Neuronal stem cell (in vitro differentiated cells): Measurements from ENCODE around the gene CAMK1D.

ENCODE experiments used
- DNase-seq: peaks from one replicate; pipeline ENCODE4 v3.0.0-alpha.2; 2013; ENCODE audit warnings: low spot score
- H2AFZ ChIP-seq: one replicate; pipeline ENCODE4 v1.6.1; 2013; ENCODE audit warnings: mild to moderate bottlenecking, low read length, inconsistent platforms
- H2AK5ac ChIP-seq: 2 replicates; pipeline ENCODE4 v1.6.1; 2013; ENCODE audit warnings: low read depth, mild to moderate bottlenecking, inconsistent platforms, low read length, moderate library complexity, mixed read lengths
- H2BK120ac ChIP-seq: 2 replicates; pipeline ENCODE4 v1.6.1; 2013; ENCODE audit warnings: low read depth, mild to moderate bottlenecking, inconsistent platforms, low read length, moderate library complexity, mixed read lengths
- H2BK12ac ChIP-seq: one replicate; pipeline ENCODE4 v1.6.1; 2013; ENCODE audit warnings: low read length, inconsistent platforms
- H2BK15ac ChIP-seq: 2 replicates; pipeline ENCODE4 v1.6.1; 2013; ENCODE audit warnings: mild to moderate bottlenecking, low read length, inconsistent platforms, mixed read lengths
- H2BK5ac ChIP-seq: one replicate; pipeline ENCODE4 v1.6.1; 2013; ENCODE audit warnings: inconsistent platforms, mild to moderate bottlenecking, low read length, moderate library complexity
- H3K14ac ChIP-seq: one replicate; pipeline ENCODE4 v1.6.1; 2013; ENCODE audit warnings: low read length, inconsistent platforms
- H3K18ac ChIP-seq: 2 replicates; pipeline ENCODE4 v1.6.1; 2013; ENCODE audit warnings: low read length, inconsistent platforms
- H3K23ac ChIP-seq: 2 replicates; pipeline ENCODE4 v1.6.1; 2013; ENCODE audit warnings: low read depth, mild to moderate bottlenecking, mixed read lengths, low read length, inconsistent platforms; ENCODE audit not compliant: poor library complexity
- H3K27ac ChIP-seq: replicated peaks from 3 replicates; pipeline ENCODE4 v1.5.1; 2013; ENCODE audit warnings: low read length, inconsistent platforms
- H3K27me3 ChIP-seq, 3 experiments: 2 replicates each; pipeline ENCODE4 v1.6.1; 2013; ENCODE audit warnings: low read length in 3 of 3, mild to moderate bottlenecking in 2 of 3, inconsistent platforms in 1 of 3, low read depth in 1 of 3, mixed read lengths in 1 of 3, moderate library complexity in 1 of 3; ENCODE audit not compliant: control insufficient read depth in 3 of 3, insufficient read depth in 3 of 3
- H3K36me3 ChIP-seq, 2 donors: replicated peaks in 1 of 2; 2 replicates each; pipeline ENCODE4 v1.6.1; 2013; ENCODE audit warnings: low read length in 2 of 2; ENCODE audit not compliant: control insufficient read depth in 2 of 2, insufficient read depth in 2 of 2
- H3K4ac ChIP-seq: 2 replicates; pipeline ENCODE4 v1.6.1; 2013; ENCODE audit warnings: inconsistent platforms, mild to moderate bottlenecking, low read length, moderate library complexity
- H3K4me1 ChIP-seq, 2 donors: 1 replicate in 1 of 2; 2 replicates in 1 of 2; pipeline ENCODE4 v1.6.1; 2013; ENCODE audit warnings: low read length in 2 of 2, low read depth in 1 of 2; ENCODE audit not compliant: control insufficient read depth in 2 of 2, insufficient read depth in 1 of 2
- H3K4me2 ChIP-seq: one replicate; pipeline ENCODE4 v1.6.1; 2013; ENCODE audit warnings: mild to moderate bottlenecking, low read length, inconsistent platforms; ENCODE audit not compliant: insufficient read depth, poor library complexity, severe bottlenecking
- H3K4me3 ChIP-seq, 2 donors: 2 replicates each; pipeline ENCODE4 v1.5.1; 2013; ENCODE audit warnings: low read length in 2 of 2, mild to moderate bottlenecking in 2 of 2, inconsistent platforms in 1 of 2, moderate library complexity in 1 of 2
- H3K79me1 ChIP-seq: one replicate; pipeline ENCODE4 v1.6.1; 2013; ENCODE audit warnings: low read depth, mild to moderate bottlenecking, inconsistent platforms, low read length, moderate library complexity
- H3K9ac ChIP-seq: one replicate; pipeline ENCODE4 v1.6.1; 2013; ENCODE audit warnings: mild to moderate bottlenecking, low read depth, low read length, inconsistent platforms; ENCODE audit not compliant: poor library complexity
- H3K9me3 ChIP-seq, 2 donors: replicated peaks in 1 of 2; 2 replicates each; pipeline versions ENCODE3 to v1.6.1; 2013; ENCODE audit warnings: low read length in 2 of 2, mild to moderate bottlenecking in 2 of 2, inconsistent platforms in 1 of 2, low read depth in 1 of 2, mixed read lengths in 1 of 2, moderate library complexity in 1 of 2; ENCODE audit not compliant: control insufficient read depth in 2 of 2, insufficient read depth in 1 of 2
- H4K8ac ChIP-seq: one replicate; pipeline ENCODE4 v1.6.1; 2013; ENCODE audit warnings: low read depth, mild to moderate bottlenecking, inconsistent platforms, low read length, moderate library complexity
- H4K91ac ChIP-seq: one replicate; pipeline ENCODE4 v1.6.1; 2013; ENCODE audit warnings: low read length, low read depth, mild to moderate bottlenecking, inconsistent platforms; ENCODE audit not compliant: poor library complexity
- WGBS, 2 donors: extraction: QIAGEN DNeasy Blood & Tissue Kit; methylation state at CpG; one replicate each; pipeline ENCODE4 v1.1.7; 2013; ENCODE audit warnings: missing lambda C conversion rate in 2 of 2, mixed read lengths in 1 of 2; ENCODE audit not compliant: insufficient read length in 2 of 2, insufficient replicate concordance in 1 of 2; ENCODE audit errors: extremely low coverage in 2 of 2; 5-methylcytosine and 5-hydroxymethylcytosine counted together

CAMK1D gene

DNA sequence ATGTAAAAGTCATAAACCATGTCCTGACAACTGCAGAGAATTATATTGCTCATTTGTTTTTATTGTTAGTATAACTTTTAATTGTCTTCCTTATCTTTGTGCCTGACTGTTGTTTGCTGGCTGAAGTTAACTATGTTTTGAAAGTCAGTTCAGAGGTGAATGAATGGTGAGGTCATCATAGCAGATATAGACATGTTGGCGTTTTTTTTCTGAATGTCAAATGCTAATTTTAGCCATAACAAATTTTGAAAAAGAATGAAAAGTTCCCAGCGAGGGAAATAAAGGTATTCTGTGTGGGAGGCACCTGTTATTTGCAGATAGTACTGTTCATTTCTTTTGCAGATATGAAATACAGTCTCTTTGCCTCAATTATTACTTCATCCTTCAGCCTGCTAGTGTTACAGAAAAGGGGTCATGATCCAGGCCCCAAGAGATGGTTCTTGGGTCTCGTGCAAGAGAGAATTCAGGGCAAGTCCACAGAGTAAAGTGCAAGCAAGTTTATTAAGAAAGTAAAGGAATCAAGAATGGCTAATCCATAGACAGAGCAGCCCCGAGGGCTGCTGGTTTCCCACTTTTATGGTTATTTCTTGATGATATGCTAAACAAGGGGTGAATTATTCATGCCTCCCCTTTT is 96.5 kb downstream of the CAMK1D start:
- Histone ChIP-seq H3K4me1 (no peaks in the 10 kb centered on the region), H4K8ac (no peak overlapping the region), H3K36me3 (no peaks in the 10 kb centered on the region), H2BK12ac (no peak overlapping the region), H3K9ac (no peak overlapping the region), H2AFZ (no peak overlapping the region), H3K4me2 (no peak overlapping the region), H3K4me3 (no peak overlapping the region), H2AK5ac (no peak overlapping the region), H2BK120ac (no peak overlapping the region), H4K91ac (no peak overlapping the region), H3K23ac (no peak overlapping the region), H3K79me1 (peaks cover 2% of the 10 kb centered on the region), H3K27me3 (no peaks in the 10 kb centered on the region), H2BK5ac (no peak overlapping the region), H3K18ac (no peak overlapping the region), H3K27ac (no peak overlapping the region), H3K9me3 (no peaks in the 10 kb centered on the region), H2BK15ac (no peak overlapping the region), H3K4ac (no peak overlapping the region), H3K14ac (no peak overlapping the region)
- WGBS, 2 donors = no CpG with 5 or more reads among the region's 4 CpGs
- DNase-seq = no peak

DNA sequence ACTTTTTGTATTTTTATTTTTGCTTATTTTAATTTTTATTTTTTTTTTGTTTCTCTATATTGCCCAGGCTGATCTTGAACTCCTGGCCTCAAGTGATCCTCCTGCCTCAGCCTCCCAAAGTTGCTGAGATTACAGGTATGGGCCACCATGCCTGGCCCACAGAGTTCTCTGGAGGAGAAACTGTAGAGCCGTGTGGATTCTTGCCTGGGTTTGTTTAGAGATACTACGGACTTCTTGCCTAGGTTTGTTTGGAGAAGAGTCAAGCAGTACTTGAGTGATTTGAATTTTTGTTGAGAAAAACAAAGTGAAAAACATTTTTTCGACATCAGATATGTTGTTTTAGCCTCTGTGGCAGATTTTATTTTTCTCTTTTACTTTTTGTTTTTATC is 99.0 kb downstream of the CAMK1D start:
- no peak overlapping the region for H4K8ac ChIP-seq
- H2BK12ac ChIP-seq = no peak overlapping the region
- no peaks in the 10 kb centered on the region for H3K9me3 ChIP-seq
- WGBS, 2 donors = no CpG with 5 or more reads among the region's 3 CpGs
- H3K14ac ChIP-seq = no peak overlapping the region
- no peak overlapping the region for H3K23ac ChIP-seq
- H3K4me3 ChIP-seq = no peak overlapping the region
- H2BK120ac ChIP-seq = no peak overlapping the region
- H2AK5ac ChIP-seq = no peak overlapping the region
- DNase-seq = no peak
- H3K27ac ChIP-seq = no peak overlapping the region
- peaks cover 2% of the 10 kb centered on the region for H3K79me1 ChIP-seq
- H3K9ac ChIP-seq = no peak overlapping the region
- H2BK15ac ChIP-seq = no peak overlapping the region
- no peak overlapping the region for H2BK5ac ChIP-seq
- no peaks in the 10 kb centered on the region for H3K36me3 ChIP-seq
- no peak overlapping the region for H2AFZ ChIP-seq
- H4K91ac ChIP-seq = no peak overlapping the region
- no peak overlapping the region for H3K4ac ChIP-seq
- no peak overlapping the region for H3K18ac ChIP-seq
- no peaks in the 10 kb centered on the region for H3K4me1 ChIP-seq
- no peaks in the 10 kb centered on the region for H3K27me3 ChIP-seq
- H3K4me2 ChIP-seq = no peak overlapping the region

DNA sequence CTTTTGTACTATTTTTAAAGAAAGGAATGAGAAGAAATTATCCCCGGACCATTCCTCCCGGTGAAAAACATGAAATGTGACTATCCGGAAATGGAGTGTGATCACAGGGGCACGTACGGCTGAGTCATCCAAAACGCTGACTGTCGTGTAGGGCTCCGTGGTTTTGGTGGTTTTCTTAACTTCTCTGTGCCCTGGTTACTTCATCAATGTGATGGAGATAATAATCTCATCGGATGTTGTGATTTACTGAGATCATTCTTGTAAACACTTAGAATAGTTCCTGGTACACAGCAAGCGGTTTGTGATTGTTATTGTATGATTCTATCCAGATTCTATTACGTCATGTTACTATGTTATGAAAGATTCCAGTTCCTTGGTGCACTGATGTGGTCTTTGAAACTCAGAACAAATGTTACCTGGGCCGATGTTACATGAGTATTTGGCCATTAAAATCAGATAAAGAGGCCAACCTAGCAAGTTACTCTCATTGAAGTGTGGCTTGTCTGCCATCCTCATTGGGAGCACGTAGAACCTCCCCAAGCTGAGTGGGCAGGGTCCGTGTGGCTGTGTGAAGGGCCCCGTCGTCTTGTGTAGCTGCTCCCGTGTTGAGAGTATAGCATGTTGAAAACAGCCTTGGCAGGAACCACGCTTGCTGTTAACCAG is 99.5 kb downstream of the CAMK1D start:
- Histone ChIP-seq H3K4me3 (no peak overlapping the region), H3K27ac (no peak overlapping the region)
- DNase-seq = no peak

DNA sequence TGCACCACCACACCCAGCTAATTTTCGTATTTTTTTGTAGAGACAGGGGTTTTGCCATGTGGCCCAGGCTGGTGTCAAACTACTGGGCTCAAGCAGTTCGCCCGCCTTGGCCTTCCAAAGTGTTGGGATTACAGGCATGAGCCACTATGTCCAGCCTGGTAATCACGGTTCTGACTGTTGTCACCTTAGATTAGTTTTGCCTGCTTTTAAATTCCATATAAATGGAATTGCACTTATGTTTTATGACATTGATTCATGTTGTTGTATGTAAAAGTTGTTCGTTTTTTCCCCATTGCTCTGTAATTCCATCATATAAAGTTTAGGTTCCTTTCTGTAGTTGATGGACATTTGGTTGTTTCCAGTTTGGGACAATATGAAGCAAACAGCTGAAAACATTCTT is 106.0 kb downstream of the CAMK1D start:
- peaks cover 0 to 1% of the 10 kb centered on the region in 2 donors for H3K4me1 ChIP-seq
- no peak overlapping the region for H3K9ac ChIP-seq
- H3K18ac ChIP-seq = no peak overlapping the region
- no peak overlapping the region for H2AK5ac ChIP-seq
- H3K79me1 ChIP-seq = no peaks in the 10 kb centered on the region
- no peak overlapping the region for H2BK15ac ChIP-seq
- no peak overlapping the region for H2BK120ac ChIP-seq
- no peak overlapping the region for H3K4me2 ChIP-seq
- no peak overlapping the region for H2AFZ ChIP-seq
- no peak overlapping the region for H2BK5ac ChIP-seq
- no peaks in the 10 kb centered on the region for H3K36me3 ChIP-seq
- H3K27ac ChIP-seq = no peak overlapping the region
- no peaks in the 10 kb centered on the region for H3K9me3 ChIP-seq
- H3K23ac ChIP-seq = no peak overlapping the region
- no peak for DNase-seq
- H2BK12ac ChIP-seq = no peak overlapping the region
- WGBS, 2 donors = no CpG with 5 or more reads among the region's 5 CpGs
- H3K4ac ChIP-seq = no peak overlapping the region
- H3K14ac ChIP-seq = no peak overlapping the region
- H4K8ac ChIP-seq = no peak overlapping the region
- no peaks in the 10 kb centered on the region for H3K27me3 ChIP-seq
- H3K4me3 ChIP-seq = no peak overlapping the region
- no peak overlapping the region for H4K91ac ChIP-seq

More for the DNA sequence above, 99.5 kb downstream of the CAMK1D start:
- H3K4me2 ChIP-seq = no peak overlapping the region
- H3K79me1 ChIP-seq = peaks cover 2% of the 10 kb centered on the region
- no peak overlapping the region for H3K4ac ChIP-seq
- H3K23ac ChIP-seq = no peak overlapping the region
- no peak overlapping the region for H2BK120ac ChIP-seq
- no peak overlapping the region for H2AK5ac ChIP-seq
- H3K36me3 ChIP-seq = no peaks in the 10 kb centered on the region
- H4K91ac ChIP-seq = no peak overlapping the region
- H4K8ac ChIP-seq = no peak overlapping the region
- no peaks in the 10 kb centered on the region for H3K27me3 ChIP-seq
- no peaks in the 10 kb centered on the region for H3K9me3 ChIP-seq
- no peaks in the 10 kb centered on the region for H3K4me1 ChIP-seq
- H2BK15ac ChIP-seq = no peak overlapping the region
- H3K18ac ChIP-seq = no peak overlapping the region
- no peak overlapping the region for H3K14ac ChIP-seq
- no peak overlapping the region for H2AFZ ChIP-seq
- no peak overlapping the region for H3K9ac ChIP-seq
- no CpG with 5 or more reads among the region's 18 CpGs for WGBS, 2 donors
- H2BK12ac ChIP-seq = no peak overlapping the region
- no peak overlapping the region for H2BK5ac ChIP-seq
